IMR-90 (cell line): ENCODE measurements around the gene EBF4. TPM values are rescaled to one million over a fixed set of nuclear protein-coding genes. Genes with fewer than 3 reads are reported as not detected.

Experiments
- ATAC-seq: fragments of 200-7000 bp; cut with Tn5 transposase; 2 replicates; pipeline ENCODE4 v1.9.1; 2020; ENCODE audit warnings: low read depth, mild to moderate bottlenecking, moderate library complexity
- BruUV-seq: library from RNA; stranded (reverse); fragments of 400-500 nt; replicated peaks from 2 replicates; lab custom pipeline; 2021; lab: Mats Ljungman, UMichigan
- CTCF ChIA-PET: fragments of 300-600 bp; formaldehyde crosslinking; extraction: SDS; loops from one replicate; lab custom pipeline; 2021; ENCODE audit warnings: antibody characterized with exemption; lab: Yijun Ruan, JAX
- POLR2A ChIA-PET: fragments of 300-600 bp; sonication (Branson Sonifier 250); formaldehyde crosslinking; loops from one replicate; lab custom pipeline; 2022; ENCODE audit warnings: antibody characterized with exemption; ENCODE audit not compliant: unreplicated experiment; lab: Charles Lee
- DNase-seq: peaks from one replicate; pipeline ENCODE4 v3.0.0; 2013
- H2AFZ ChIP-seq: replicated peaks from 2 replicates; pipeline ENCODE3; 2013; ENCODE audit warnings: low read length, mild to moderate bottlenecking; ENCODE audit not compliant: poor library complexity
- H2AK5ac ChIP-seq: 2 replicates; pipeline ENCODE4 v1.6.1; 2013; ENCODE audit warnings: low read depth, low read length, inconsistent platforms
- H2AK9ac ChIP-seq: replicated peaks from 2 replicates; pipeline ENCODE3; 2013; ENCODE audit warnings: mild to moderate bottlenecking, low read depth, low read length, moderate library complexity; ENCODE audit not compliant: poor library complexity
- H2BK120ac ChIP-seq: 2 replicates; pipeline ENCODE4 v1.6.1; 2013; ENCODE audit warnings: low read depth, low read length, inconsistent platforms
- H2BK15ac ChIP-seq: 3 replicates; pipeline ENCODE4 v1.6.1; 2013; ENCODE audit warnings: low read depth, low read length, inconsistent platforms
- H2BK20ac ChIP-seq: 2 replicates; pipeline ENCODE4 v1.6.1; 2013; ENCODE audit warnings: low read depth, mild to moderate bottlenecking, inconsistent platforms, low read length, moderate library complexity
- H2BK5ac ChIP-seq: 2 replicates; pipeline ENCODE4 v1.6.1; 2013; ENCODE audit warnings: mild to moderate bottlenecking, low read depth, low read length, inconsistent platforms; ENCODE audit not compliant: poor library complexity, severe bottlenecking
- H3K14ac ChIP-seq: replicated peaks from 2 replicates; pipeline ENCODE4 v1.6.1; 2013; ENCODE audit warnings: low read depth, low read length, inconsistent platforms
- H3K18ac ChIP-seq: 2 replicates; pipeline ENCODE4 v1.6.1; 2013; ENCODE audit warnings: low read depth, low read length, control low read depth
- H3K23ac ChIP-seq: 2 replicates; pipeline ENCODE4 v1.6.1; 2013; ENCODE audit warnings: low read depth, low read length, inconsistent platforms
- H3K27ac ChIP-seq: 2 replicates; pipeline ENCODE4 v1.5.1; 2013; ENCODE audit warnings: mild to moderate bottlenecking, control low read depth, low read length; ENCODE audit not compliant: insufficient read depth
- H3K27me3 ChIP-seq: 2 replicates; pipeline ENCODE4 v1.6.1; 2013; ENCODE audit warnings: low read length; ENCODE audit not compliant: control insufficient read depth, insufficient read depth
- H3K36me3 ChIP-seq: 2 replicates; pipeline ENCODE4 v1.6.1; 2013; ENCODE audit warnings: low read length, mixed read lengths; ENCODE audit not compliant: control insufficient read depth, insufficient read depth
- H3K4ac ChIP-seq: 2 replicates; pipeline ENCODE4 v1.6.1; 2013; ENCODE audit warnings: low read depth, low read length, inconsistent platforms
- H3K4me1 ChIP-seq: 2 replicates; pipeline ENCODE4 v1.6.1; 2013; ENCODE audit warnings: low read length, mixed read lengths; ENCODE audit not compliant: control insufficient read depth, insufficient read depth
- H3K4me2 ChIP-seq: 2 replicates; pipeline ENCODE4 v1.6.1; 2013; ENCODE audit warnings: low read depth, mild to moderate bottlenecking, control low read depth, low read length, moderate library complexity
- H3K4me3 ChIP-seq: 2 replicates; pipeline ENCODE4 v1.5.1; 2013; ENCODE audit warnings: low read depth, mild to moderate bottlenecking, control low read depth, low read length, moderate library complexity; ENCODE audit not compliant: insufficient read depth
- H3K56ac ChIP-seq: 2 replicates; pipeline ENCODE4 v1.6.1; 2013; ENCODE audit warnings: low read length, inconsistent platforms; ENCODE audit not compliant: insufficient read depth; ENCODE audit errors: extremely low read depth
- H3K79me1 ChIP-seq, 2 experiments: 2 replicates each; pipeline ENCODE4 v1.6.1; 2013; ENCODE audit warnings: low read length in 2 of 2, inconsistent platforms in 1 of 2, low read depth in 1 of 2
- H3K9ac ChIP-seq: 2 replicates; pipeline ENCODE4 v1.6.1; 2013; ENCODE audit warnings: low read depth, low read length, control low read depth
- H3K9me1 ChIP-seq: 2 replicates; pipeline ENCODE4 v1.6.1; 2013; ENCODE audit warnings: low read length, inconsistent platforms; ENCODE audit not compliant: insufficient read depth
- H3K9me3 ChIP-seq: 2 replicates; pipeline ENCODE4 v1.6.1; 2013; ENCODE audit warnings: low read length; ENCODE audit not compliant: control insufficient read depth, insufficient read depth
- H4K20me1 ChIP-seq: 2 replicates; pipeline ENCODE4 v1.6.1; 2013; ENCODE audit warnings: low read length, inconsistent platforms; ENCODE audit not compliant: insufficient read depth
- H4K5ac ChIP-seq: 2 replicates; pipeline ENCODE4 v1.6.1; 2013; ENCODE audit warnings: mild to moderate bottlenecking, low read depth, low read length, control low read depth
- H4K8ac ChIP-seq, 2 experiments: 2 replicates each; pipeline ENCODE4 v1.6.1; 2013; ENCODE audit warnings: low read depth in 2 of 2, low read length in 2 of 2, control low read depth in 1 of 2, inconsistent platforms in 1 of 2
- H4K91ac ChIP-seq: 2 replicates; pipeline ENCODE4 v1.6.1; 2013; ENCODE audit warnings: low read depth, low read length, inconsistent platforms; ENCODE audit not compliant: insufficient read depth
- MAZ ChIP-seq: IDR thresholded peaks from 2 replicates; pipeline ENCODE4 v1.6.1; 2012; ENCODE audit warnings: low read depth, mild to moderate bottlenecking, low read length, improper control_type of control experiment, moderate library complexity, borderline replicate concordance
- WGBS, 2 experiments: methylation state at CpG; one replicate each; pipeline versions ENCODE4 v1.1.5 to v1.1.7; 2013; ENCODE audit warnings: missing lambda C conversion rate in 2 of 2; ENCODE audit not compliant: insufficient read length in 1 of 2; ENCODE audit errors: extremely low coverage in 2 of 2; 5-methylcytosine and 5-hydroxymethylcytosine counted together
- dilution Hi-C: fragments of 300-500 bp; cut with HindIII; formaldehyde crosslinking; loops from one replicate; pipeline ENCODE4 v1.14.3; 2018; ENCODE audit warnings: low sequenced_read_pairs; ENCODE audit not compliant: unreplicated experiment
- in situ Hi-C: fragments of 300-500 bp; cut with MboI; formaldehyde crosslinking; loops from 3 replicates; pipeline ENCODE4 v1.14.3; 2019; ENCODE audit warnings: low sequenced_read_pairs, inconsistent platforms, mixed read lengths
- intact Hi-C: fragments of 100-400 bp; cut with micrococcal nuclease; formaldehyde crosslinking; loops from 2 replicates; pipeline ENCODE4 v1.10.0; 2022
- polyA plus RNA-seq, 3 experiments: library from polyadenylated mRNA; depleted of rRNA; stranded (reverse); fragments of >200 nt; gene quantifications; 2 replicates each; pipeline ENCODE4 v1.2.3, GENCODE V29; 2012; ENCODE audit warnings: low replicate concordance in 1 of 3
- total RNA-seq: library from RNA; depleted of rRNA; stranded (reverse); fragments of >200 nt; gene quantifications from 2 replicates; pipeline ENCODE4 v1.2.3, GENCODE V29; 2012

The EBF4 gene
- total and polyA plus RNA-seq, 2 of the 4 experiments (the other 2 are of a cell fraction) = 0.18 to 1.1 TPM

GRCh38 chr20:2746636-2747265, 54.2 kb downstream of the EBF4 start:
- Histone ChIP-seq H3K9ac (no peak overlapping the region), H2BK5ac (no peak overlapping the region), H4K8ac (no peak overlapping the region), H2AK9ac (no peak overlapping the region), H3K9me3 (no peaks in the 10 kb centered on the region), H4K91ac (no peak overlapping the region), H3K18ac (no peak overlapping the region), H2AK5ac (no peak overlapping the region), H3K23ac (no peak overlapping the region), H3K27me3 (peaks cover 39% of the 10 kb centered on the region), H3K9me1 (peaks cover 2% of the 10 kb centered on the region; the same call in 1 of the 2 replicates), H2BK15ac (no peak overlapping the region), H3K4ac (no peak overlapping the region), H3K27ac (no peak overlapping the region), H3K4me3 (no peak overlapping the region), H4K5ac (no peak overlapping the region), H3K4me1 (peaks cover 3% of the 10 kb centered on the region; the same call in 1 of the 2 replicates), H4K20me1 (no peaks in the 10 kb centered on the region), H3K79me1 (no peaks in the 10 kb centered on the region), H3K4me2 (no peak overlapping the region), H3K14ac (no peak overlapping the region), H2BK20ac (no peak overlapping the region), H3K36me3 (no peaks in the 10 kb centered on the region), H3K56ac (no peak overlapping the region), H2AFZ (no peak overlapping the region), H2BK120ac (no peak overlapping the region)
- WGBS, 2 experiments = 70% methylated on average over 2 of the region's 8 CpGs; no CpG with 5 or more reads in 1 of the 2 experiments
- ChIA-PET CTCF (no interaction called here), POLR2A (no interaction called here)
- dilution Hi-C loops = no loop called here
- intact Hi-C loops = no loop called here
- no peak for ATAC-seq
- TF ChIP-seq MAZ = no peak
- DNase-seq = no peak
- in situ Hi-C loops = no loop called here
- BruUV-seq = no TSS peak
